CD14-positive monocyte (primary cell): ENCODE data around the gene CDAN1. TPM values are rescaled to one million over a fixed set of nuclear protein-coding genes. Genes with fewer than 3 reads are reported as not detected.

Experiments used
- DNase-seq, 3 donors: peaks; one replicate each; pipeline ENCODE4 v3.0.0-alpha.2; 2011 to 2022
- H2AFZ ChIP-seq: 2 replicates; pipeline ENCODE4 v1.6.0; 2012; ENCODE audit warnings: mild to moderate bottlenecking, low read depth, low read length, inconsistent platforms; ENCODE audit not compliant: insufficient read depth, poor library complexity, severe bottlenecking
- H3K27ac ChIP-seq, 2 donors: 1 replicate in 1 of 2; 2 replicates in 1 of 2; pipeline ENCODE4 v1.5.1; 2012 to 2013; ENCODE audit warnings: low read length in 2 of 2, control low read depth in 1 of 2, inconsistent platforms in 1 of 2, low read depth in 1 of 2, mild to moderate bottlenecking in 1 of 2
- H3K27me3 ChIP-seq, 2 donors: one replicate each; pipeline versions ENCODE4 v1.6.0 to v1.6.1; 2011 to 2013; ENCODE audit warnings: low read length in 2 of 2; ENCODE audit not compliant: control insufficient read depth in 2 of 2, insufficient read depth in 2 of 2
- H3K36me3 ChIP-seq, 2 donors: replicated peaks in 1 of 2; 1 replicate in 1 of 2; 2 replicates in 1 of 2; pipeline versions ENCODE4 v1.5.1 to v1.6.1; 2012 to 2013; ENCODE audit warnings: low read length in 2 of 2, control low read depth in 1 of 2, inconsistent platforms in 1 of 2, mild to moderate bottlenecking in 1 of 2; ENCODE audit not compliant: insufficient read depth in 2 of 2, control insufficient read depth in 1 of 2
- H3K4me1 ChIP-seq, 2 donors: 1 replicate in 1 of 2; 2 replicates in 1 of 2; pipeline versions ENCODE4 v1.5.1 to v1.6.1; 2012 to 2013; ENCODE audit warnings: low read length in 2 of 2, control low read depth in 1 of 2, inconsistent platforms in 1 of 2, mild to moderate bottlenecking in 1 of 2, moderate library complexity in 1 of 2; ENCODE audit not compliant: insufficient read depth in 2 of 2, control insufficient read depth in 1 of 2
- H3K4me2 ChIP-seq: replicated peaks from 2 replicates; pipeline ENCODE3; 2012; ENCODE audit warnings: low read length, moderate library complexity, mild to moderate bottlenecking; ENCODE audit not compliant: poor library complexity, severe bottlenecking; ENCODE audit errors: extremely low read depth
- H3K4me3 ChIP-seq, 3 experiments: fragments of 200-600 bp in 1 of 3; sonication (generic) in 1 of 3; replicated peaks in 1 of 3; 1 replicate in 2 of 3; 2 replicates in 1 of 3; pipeline ENCODE4 v1.5.1; 2011 to 2013; ENCODE audit warnings: low read length in 3 of 3, mild to moderate bottlenecking in 3 of 3, control low read depth in 2 of 3, low read depth in 2 of 3, inconsistent platforms in 1 of 3, moderate library complexity in 1 of 3
- H3K79me2 ChIP-seq: 2 replicates; pipeline ENCODE4 v1.6.0; 2012; ENCODE audit warnings: mild to moderate bottlenecking, control low read depth, inconsistent platforms, low read length, moderate library complexity; ENCODE audit not compliant: insufficient read depth
- H3K9ac ChIP-seq: 2 replicates; pipeline ENCODE4 v1.6.0; 2017; ENCODE audit warnings: low read length, mild to moderate bottlenecking; ENCODE audit not compliant: insufficient read depth, poor library complexity, severe bottlenecking
- H3K9me3 ChIP-seq, 2 donors: replicated peaks in 1 of 2; 1 replicate in 1 of 2; 2 replicates in 1 of 2; pipeline versions ENCODE4 v1.5.1 to v1.6.1; 2012 to 2013; ENCODE audit warnings: low read length in 2 of 2, control low read depth in 1 of 2; ENCODE audit not compliant: control insufficient read depth in 1 of 2, insufficient read depth in 1 of 2
- H4K20me1 ChIP-seq: 2 replicates; pipeline ENCODE4 v1.6.0; 2012; ENCODE audit warnings: mild to moderate bottlenecking, low read length, control low read depth, moderate library complexity; ENCODE audit not compliant: insufficient read depth
- H3K27ac Mint-ChIP-seq, 7 donors: one replicate each; pipeline ENCODE4 v1.8.0; 2020; ENCODE audit warnings: mild to moderate bottlenecking in 7 of 7, mixed read lengths in 7 of 7, moderate library complexity in 6 of 7, inconsistent platforms in 2 of 7
- H3K27me3 Mint-ChIP-seq, 3 donors: one replicate each; pipeline ENCODE4 v1.8.0; 2021 to 2022; ENCODE audit warnings: low read depth in 3 of 3, mild to moderate bottlenecking in 3 of 3, mixed read lengths in 3 of 3, moderate library complexity in 3 of 3, inconsistent platforms in 1 of 3
- H3K36me3 Mint-ChIP-seq, 2 donors: one replicate each; pipeline ENCODE4 v1.8.0; 2020; ENCODE audit warnings: mixed read lengths in 2 of 2, inconsistent platforms in 1 of 2, mild to moderate bottlenecking in 1 of 2
- H3K4me1 Mint-ChIP-seq: one replicate; pipeline ENCODE4 v1.8.0; 2020; ENCODE audit warnings: mild to moderate bottlenecking, mixed read lengths
- H3K4me3 Mint-ChIP-seq, 2 donors: one replicate each; pipeline ENCODE4 v1.8.0; 2020; ENCODE audit warnings: mild to moderate bottlenecking in 2 of 2, mixed read lengths in 2 of 2, moderate library complexity in 1 of 2
- H3K9me3 Mint-ChIP-seq, 7 donors: one replicate each; pipeline ENCODE4 v1.8.0; 2020 to 2022; ENCODE audit warnings: mixed read lengths in 7 of 7, mild to moderate bottlenecking in 6 of 7, moderate library complexity in 6 of 7, inconsistent platforms in 2 of 7
- WGBS: methylation state at CpG from one replicate; pipeline ENCODE4 v1.1.5; 2013; ENCODE audit warnings: missing lambda C conversion rate; ENCODE audit not compliant: insufficient coverage; 5-methylcytosine and 5-hydroxymethylcytosine counted together
- intact Hi-C, 2 donors: fragments of 100-400 bp; cut with micrococcal nuclease; formaldehyde crosslinking; loops; one replicate each; pipeline versions ENCODE4 v1.15.0 to v1.15.1; 2023
- polyA plus RNA-seq, 3 donors: library from polyadenylated mRNA; depleted of rRNA in 1 of 3; unstranded in 2 of 3; stranded (reverse) in 1 of 3; fragments of 300-500 nt in 2 of 3; fragments of >200 nt in 1 of 3; fragmentation: Illumina TruSeq in 2 of 3; gene quantifications; 1 replicate in 2 of 3; 2 replicates in 1 of 3; pipeline ENCODE4 v1.2.3, GENCODE V29; 2012 to 2021
- TF ChIP-seq, protein P1 (sequence below): fragments of 200-600 bp; IDR thresholded peaks from one replicate; pipeline ENCODE4 v1.8.0; 2022; ENCODE audit warnings: antibody characterized with exemption, mild to moderate bottlenecking

CDAN1 gene
- polyA plus RNA-seq, 3 donors: 1.1 to 6.3 (median 2.2) TPM

GRCh38 chr15:42711746-42712145 is 25.2 kb downstream of the CDAN1 start:
- H3K27me3 ChIP-seq: no peaks in the 10 kb centered on the region
- H3K4me1 ChIP-seq: no peaks in the 10 kb centered on the region
- H3K4me3 Mint-ChIP-seq: no peak overlapping the region
- H3K36me3 Mint-ChIP-seq: no peaks in the 10 kb centered on the region
- TF ChIP-seq, protein P1, sequence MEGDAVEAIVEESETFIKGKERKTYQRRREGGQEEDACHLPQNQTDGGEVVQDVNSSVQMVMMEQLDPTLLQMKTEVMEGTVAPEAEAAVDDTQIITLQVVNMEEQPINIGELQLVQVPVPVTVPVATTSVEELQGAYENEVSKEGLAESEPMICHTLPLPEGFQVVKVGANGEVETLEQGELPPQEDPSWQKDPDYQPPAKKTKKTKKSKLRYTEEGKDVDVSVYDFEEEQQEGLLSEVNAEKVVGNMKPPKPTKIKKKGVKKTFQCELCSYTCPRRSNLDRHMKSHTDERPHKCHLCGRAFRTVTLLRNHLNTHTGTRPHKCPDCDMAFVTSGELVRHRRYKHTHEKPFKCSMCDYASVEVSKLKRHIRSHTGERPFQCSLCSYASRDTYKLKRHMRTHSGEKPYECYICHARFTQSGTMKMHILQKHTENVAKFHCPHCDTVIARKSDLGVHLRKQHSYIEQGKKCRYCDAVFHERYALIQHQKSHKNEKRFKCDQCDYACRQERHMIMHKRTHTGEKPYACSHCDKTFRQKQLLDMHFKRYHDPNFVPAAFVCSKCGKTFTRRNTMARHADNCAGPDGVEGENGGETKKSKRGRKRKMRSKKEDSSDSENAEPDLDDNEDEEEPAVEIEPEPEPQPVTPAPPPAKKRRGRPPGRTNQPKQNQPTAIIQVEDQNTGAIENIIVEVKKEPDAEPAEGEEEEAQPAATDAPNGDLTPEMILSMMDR: no peak
- peaks cover 0 to 2% (median 2%) of the 10 kb centered on the region in 3 donors for H3K27me3 Mint-ChIP-seq
- no CpG with 5 or more reads among the region's 3 CpGs for WGBS
- H3K4me1 Mint-ChIP-seq: no peaks in the 10 kb centered on the region
- DNase-seq: no peak
- no peaks in the 10 kb centered on the region for H3K9me3 ChIP-seq
- H4K20me1 ChIP-seq: no peaks in the 10 kb centered on the region
- H3K27ac ChIP-seq: no peak overlapping the region
- no peak overlapping the region for H3K4me2 ChIP-seq
- no peaks in the 10 kb centered on the region for H3K79me2 ChIP-seq
- intact Hi-C loops: no loop called here
- peaks cover 0 to 3% (median 0%) of the 10 kb centered on the region in 7 donors for H3K9me3 Mint-ChIP-seq
- no peaks in the 10 kb centered on the region for H3K36me3 ChIP-seq
- no peak overlapping the region for H3K4me3 ChIP-seq
- no peak overlapping the region for H3K9ac ChIP-seq
- peak overlapping the region in 1 of 7 donors; percentile 37 for H3K27ac Mint-ChIP-seq
- H2AFZ ChIP-seq: no peak overlapping the region

DNA sequence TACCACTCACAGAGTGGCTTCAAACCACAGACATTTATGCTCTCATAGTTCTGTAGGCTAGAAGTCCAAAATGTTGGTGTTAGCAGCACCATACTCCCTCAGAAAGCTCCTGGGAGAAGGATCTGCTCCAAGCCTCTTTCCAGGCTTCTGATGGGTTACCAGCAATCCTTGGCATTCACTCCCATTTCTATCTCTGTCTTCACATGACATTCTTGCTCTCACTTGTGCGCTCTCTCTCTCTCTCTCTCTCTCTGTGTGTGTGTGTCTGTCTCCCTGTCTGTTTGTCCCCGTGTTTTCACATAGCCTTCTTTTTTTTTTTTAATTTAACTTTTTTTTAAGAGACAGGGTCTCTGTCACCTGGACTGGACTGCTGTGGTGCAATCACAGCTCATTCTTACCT is 26.3 kb downstream of the CDAN1 start:
- no peak overlapping the region for H2AFZ ChIP-seq
- H3K4me1 Mint-ChIP-seq: no peaks in the 10 kb centered on the region
- H3K4me2 ChIP-seq: no peak overlapping the region
- no peaks in the 10 kb centered on the region for H3K79me2 ChIP-seq
- TF ChIP-seq, protein P1: no peak
- no peaks in the 10 kb centered on the region for H3K27me3 ChIP-seq
- peaks cover 0 to 3% (median 0%) of the 10 kb centered on the region in 7 donors for H3K9me3 Mint-ChIP-seq
- H3K27ac Mint-ChIP-seq: no peak overlapping the region
- peaks cover 0 to 2% (median 2%) of the 10 kb centered on the region in 3 donors for H3K27me3 Mint-ChIP-seq
- intact Hi-C loops: no loop called here
- DNase-seq: no peak
- no peak overlapping the region for H3K9ac ChIP-seq
- no peaks in the 10 kb centered on the region for H4K20me1 ChIP-seq
- H3K4me3 Mint-ChIP-seq: no peak overlapping the region
- no peaks in the 10 kb centered on the region for H3K4me1 ChIP-seq
- H3K36me3 Mint-ChIP-seq: no peaks in the 10 kb centered on the region
- 80% methylated on average over 1 of the region's 2 CpGs for WGBS
- H3K4me3 ChIP-seq: no peak overlapping the region
- H3K36me3 ChIP-seq: no peaks in the 10 kb centered on the region
- H3K27ac ChIP-seq: no peak overlapping the region
- no peaks in the 10 kb centered on the region for H3K9me3 ChIP-seq
